Right cardiac atrium (tissue), 5 donors: Measurements from ENCODE around the gene RNU2-63P. TPM values are rescaled to one million over a fixed set of nuclear protein-coding genes. Genes with fewer than 3 reads are reported as not detected.

Source experiments
- polyA plus RNA-seq: library from polyadenylated mRNA; stranded (reverse); fragments of 200-250 nt; gene quantifications from one replicate; pipeline ENCODE4 v1.2.3, GENCODE V29; 2013
- total RNA-seq, 4 donors: library from RNA; stranded (reverse); fragmentation: NEBNext Ultra II Directional; extraction: Animal tissue kit (Norgen Biotek cat#: 25700); gene quantifications; one replicate each; pipeline ENCODE4 v1.2.1, GENCODE V29; 2021
- donor health status: healthy with polysubstance abuse.
- donor health status: DM: no; HTN: yes; CAD: no.
- donor health status: DM: no; HTN: no; CAD: no.
- donor health status: DM: no; HTN: yes; CAD: no; lungs with severe emphysema.
- donor health status: DM: yes; HTN: yes; CAD: no.

The RNU2-63P gene
- total and polyA plus RNA-seq, 5 donors: 5.2 TPM; not detected in 4

Other genes with a start within 250 kb of the RNU2-63P start
- 1 to 10 TPM; 2.6 to 5.1 (median 3.5) TPM for gene RGPD2, start 190.8 kb downstream of the RNU2-63P start, total RNA-seq
- gene RGPD2, start 190.8 kb downstream of the RNU2-63P start, polyA plus RNA-seq: 0.41 TPM
- gene KRCC1, start 39.2 kb upstream of the RNU2-63P start, total RNA-seq: 10 to 100 TPM; 24.6 to 27.4 (median 25.9) TPM
- 31.6 TPM for gene KRCC1, start 39.2 kb upstream of the RNU2-63P start, polyA plus RNA-seq
- gene SMYD1, start 51.3 kb upstream of the RNU2-63P start, total RNA-seq: 100 to 1,000 TPM; 147 to 198 (median 169) TPM
- gene SMYD1, start 51.3 kb upstream of the RNU2-63P start, polyA plus RNA-seq: 96.1 TPM
- not detected for gene FABP1, start 111.5 kb upstream of the RNU2-63P start, total RNA-seq
- 1.1 TPM for gene FABP1, start 111.5 kb upstream of the RNU2-63P start, polyA plus RNA-seq
- gene THNSL2, start 153.8 kb upstream of the RNU2-63P start, total RNA-seq: 10 to 100 TPM; 17.4 to 35.0 (median 26.0) TPM
- gene THNSL2, start 153.8 kb upstream of the RNU2-63P start, polyA plus RNA-seq: 27.4 TPM